OCI-LY7 (cell line): ENCODE measurements around the gene TICRR.

Experiments
- EZH2phosphoT487 ChIP-seq: fragments of 200-600 bp; sonication (generic); IDR thresholded peaks from 2 replicates; pipeline ENCODE4 v1.6.1; 2018; ENCODE audit warnings: low read depth, borderline replicate concordance, mild to moderate bottlenecking, mixed run types, antibody characterized with exemption, low read length, moderate library complexity, mixed read lengths
- TF ChIP-seq, protein P1 (sequence below): fragments of 200-600 bp; sonication (generic); conservative IDR thresholded peaks from 2 replicates; pipeline ENCODE4 v1.5.1; 2014; ENCODE audit warnings: mild to moderate bottlenecking, antibody characterized with exemption, low read length, moderate library complexity, mixed read lengths

DNA sequence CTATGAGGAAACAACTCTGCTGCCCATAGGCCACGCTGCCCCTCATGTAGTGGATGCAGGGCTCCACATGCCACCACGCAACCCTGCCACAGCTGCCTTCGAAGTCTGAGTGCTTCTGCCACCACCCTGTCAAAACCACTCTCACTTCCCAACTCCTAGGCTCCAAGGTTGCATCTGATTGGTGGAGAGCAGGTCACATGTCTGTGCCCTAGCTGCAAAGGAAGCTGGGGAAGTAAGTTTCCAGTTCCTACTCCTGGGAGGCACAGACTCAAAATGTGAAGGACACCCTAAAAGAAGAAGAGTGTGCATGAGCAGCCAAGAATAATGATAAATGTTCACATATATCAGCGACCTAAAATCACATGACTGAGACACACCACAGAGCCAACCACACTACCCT, 31.9 kb upstream of the TICRR start:
- TF ChIP-seq, protein P1, sequence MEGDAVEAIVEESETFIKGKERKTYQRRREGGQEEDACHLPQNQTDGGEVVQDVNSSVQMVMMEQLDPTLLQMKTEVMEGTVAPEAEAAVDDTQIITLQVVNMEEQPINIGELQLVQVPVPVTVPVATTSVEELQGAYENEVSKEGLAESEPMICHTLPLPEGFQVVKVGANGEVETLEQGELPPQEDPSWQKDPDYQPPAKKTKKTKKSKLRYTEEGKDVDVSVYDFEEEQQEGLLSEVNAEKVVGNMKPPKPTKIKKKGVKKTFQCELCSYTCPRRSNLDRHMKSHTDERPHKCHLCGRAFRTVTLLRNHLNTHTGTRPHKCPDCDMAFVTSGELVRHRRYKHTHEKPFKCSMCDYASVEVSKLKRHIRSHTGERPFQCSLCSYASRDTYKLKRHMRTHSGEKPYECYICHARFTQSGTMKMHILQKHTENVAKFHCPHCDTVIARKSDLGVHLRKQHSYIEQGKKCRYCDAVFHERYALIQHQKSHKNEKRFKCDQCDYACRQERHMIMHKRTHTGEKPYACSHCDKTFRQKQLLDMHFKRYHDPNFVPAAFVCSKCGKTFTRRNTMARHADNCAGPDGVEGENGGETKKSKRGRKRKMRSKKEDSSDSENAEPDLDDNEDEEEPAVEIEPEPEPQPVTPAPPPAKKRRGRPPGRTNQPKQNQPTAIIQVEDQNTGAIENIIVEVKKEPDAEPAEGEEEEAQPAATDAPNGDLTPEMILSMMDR = no peak
- TF ChIP-seq EZH2phosphoT487 = no peak
